Measurements from ENCODE around the gene TAF4.

DNA sequence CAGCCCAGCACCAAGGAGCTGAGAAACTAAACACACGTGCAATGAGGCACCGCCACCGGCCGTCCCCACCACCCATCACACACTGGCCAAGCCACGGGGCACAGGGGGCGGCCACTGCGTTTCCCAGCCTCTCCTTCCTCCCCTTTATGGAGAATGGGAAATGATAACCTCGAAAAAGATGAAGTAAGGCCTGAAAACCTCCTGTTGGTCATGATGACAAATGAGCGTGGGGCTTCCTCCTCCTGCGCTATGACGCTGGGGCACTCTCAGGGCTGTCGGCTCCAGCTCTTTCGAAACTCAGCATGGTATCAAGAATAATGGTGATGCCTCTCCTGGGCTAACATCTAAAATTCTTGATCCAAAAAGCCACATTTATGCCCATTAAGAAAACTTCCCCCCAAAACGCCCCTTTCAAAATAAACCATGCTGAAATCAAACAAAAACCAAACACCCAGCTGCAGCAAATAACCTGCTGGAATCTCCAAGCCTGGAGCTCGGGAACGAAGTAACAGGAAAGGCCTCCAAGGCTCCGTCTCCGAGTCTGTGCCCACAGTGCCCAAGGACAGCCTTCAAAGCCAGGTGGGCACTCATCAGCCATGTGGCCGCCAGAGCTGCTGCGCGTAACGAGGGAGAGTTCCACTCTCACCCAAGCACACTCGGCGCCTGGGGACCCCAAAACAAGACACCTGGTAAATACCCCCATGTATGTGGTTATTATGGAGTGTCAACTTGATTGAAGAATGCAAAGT, 50.0 kb downstream of the TAF4 start:
- TF ChIP-seq POLR2AphosphoS5 (IDR thresholded peaks at IDR 0.05) (no peak), CTCF (IDR thresholded peaks at IDR 0.05) (no peak), EP300 (IDR thresholded peaks at IDR 0.05) (no peak)
